Activated gamma-delta T cell treated with Interleukin-2 at 50 U/mL for 16 hours (primary cell): ENCODE data around the gene DNAAF2.
"Not testable (repeated sequence)": the region's sequence is repeated elsewhere in the genome, so short reads cannot be mapped to it uniquely, and the experiment has no call there.

ENCODE experiments used
- DNase-seq: peaks from one replicate; pipeline ENCODE4 v3.0.0-alpha.2; 2020

Gene DNAAF2

GRCh38 chr14:49634547-49635334 is at the start of gene DNAAF2:
Gene DNAAF2, minus strand, starts transcription at chr14:49635244. Its CDS starts 95 bp downstream, at chr14:49635149.
- DNase-seq: peak; percentile 51

- DNase-seq: no peak
These were observed 44.2 kb upstream of the DNAAF2 start for GRCh38 chr14:49679271-49679670.

- DNase-seq: no peak
These were observed 42.6 kb upstream of the DNAAF2 start for GRCh38 chr14:49677643-49678042.

- DNase-seq: no peak
These were observed 38.5 kb upstream of the DNAAF2 start for GRCh38 chr14:49673586-49673985.

GRCh38 chr14:49670475-49670874 is 35.4 kb upstream of the DNAAF2 start:
- no peak for DNase-seq

GRCh38 chr14:49659526-49660455 is 24.7 kb upstream of the DNAAF2 start:
- DNase-seq: no peak

- DNase-seq: not testable (repeated sequence)
These were observed 22.5 kb upstream of the DNAAF2 start for GRCh38 chr14:49657500-49657899.

GRCh38 chr14:49654511-49654910 is 19.5 kb upstream of the DNAAF2 start:
- no peak for DNase-seq

- DNase-seq: no peak
These were observed 18.5 kb upstream of the DNAAF2 start for GRCh38 chr14:49653508-49653907.

GRCh38 chr14:49642163-49642562 is 7.1 kb upstream of the DNAAF2 start:
- DNase-seq: no peak

GRCh38 chr14:49641697-49642129 is 6.7 kb upstream of the DNAAF2 start:
- DNase-seq: no peak

GRCh38 chr14:49640540-49641417 is 5.7 kb upstream of the DNAAF2 start:
- no peak for DNase-seq

GRCh38 chr14:49637534-49638078 is 2.6 kb upstream of the DNAAF2 start:
- DNase-seq: no peak

- DNase-seq: no peak
These were observed 1.8 kb upstream of the DNAAF2 start for GRCh38 chr14:49636866-49637265.

GRCh38 chr14:49633640-49634546 is 1.2 kb downstream of the DNAAF2 start:
- peak; percentile 92 for DNase-seq

GRCh38 chr14:49623941-49624839 is 10.9 kb downstream of the DNAAF2 start:
- DNase-seq: no peak

- no peak for DNase-seq
These were observed 11.7 kb downstream of the DNAAF2 start for GRCh38 chr14:49623387-49623786.

- DNase-seq: no peak
These were observed 12.9 kb downstream of the DNAAF2 start for GRCh38 chr14:49622022-49622607.

GRCh38 chr14:49621114-49621881 is 13.7 kb downstream of the DNAAF2 start:
- peak; percentile 56 for DNase-seq
